Measurements from ENCODE around the gene JAKMIP1.

DNA sequence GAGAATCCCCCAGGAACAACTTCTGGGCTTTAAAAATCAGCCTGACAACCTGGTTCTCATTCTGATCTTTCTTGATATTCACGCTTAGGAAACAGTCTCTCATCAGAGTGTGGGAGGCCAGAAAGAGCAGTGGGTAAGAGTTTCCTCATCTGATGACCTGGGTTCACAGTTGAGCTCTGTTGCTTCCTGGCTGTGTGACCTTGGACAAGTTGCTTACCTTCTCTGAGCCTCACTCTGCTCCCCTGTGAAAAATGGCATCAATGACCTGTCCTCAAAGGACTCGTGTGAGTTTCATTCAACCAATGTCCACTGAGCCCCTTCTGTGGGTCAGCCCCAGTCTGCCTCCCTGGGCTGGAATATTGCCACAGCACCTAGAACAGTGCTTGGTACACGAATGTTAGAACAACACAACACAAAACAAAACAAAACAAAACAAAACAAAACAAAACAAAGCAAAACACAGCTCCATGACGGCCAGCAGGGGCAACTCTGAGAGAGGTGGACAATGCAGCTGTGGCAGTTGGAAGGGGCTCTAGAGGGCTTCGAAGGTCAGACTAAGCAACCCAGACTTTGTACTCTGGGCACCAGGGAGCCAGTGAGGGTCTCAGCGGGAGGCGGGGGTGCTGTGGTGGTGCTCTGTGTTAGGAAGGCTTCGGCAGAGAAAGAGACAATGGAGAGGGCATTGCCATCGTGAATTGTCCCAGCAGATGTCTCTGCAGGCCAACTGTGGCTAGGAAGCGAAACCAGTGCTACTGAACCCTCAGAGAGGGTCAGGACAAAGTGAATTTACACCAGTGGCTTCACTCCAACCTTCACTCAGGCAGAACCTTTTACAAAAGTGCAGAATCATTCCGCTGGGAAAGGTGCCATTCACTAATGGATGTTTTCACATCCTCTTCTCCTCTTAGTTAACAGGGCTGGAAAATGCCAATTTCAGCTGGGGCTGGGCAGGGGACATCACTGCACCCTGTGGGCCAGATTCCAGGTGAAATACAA lies 167.8 kb downstream of the JAKMIP1 start:
- TF ChIP-seq TAF1 (IDR thresholded peaks at IDR 0.05; ENCODE audit: low read depth, low read length) = no peak
- no peak for TF ChIP-seq POLR2AphosphoS5 (IDR thresholded peaks at IDR 0.05; ENCODE audit: low read depth, low read length)
- TF ChIP-seq POLR2A (IDR thresholded peaks at IDR 0.05; ENCODE audit: low read depth, low read length) = no peak
- no peak for TF ChIP-seq SPI1 (IDR thresholded peaks at IDR 0.05; ENCODE audit: low read depth, low read length)
